ENCODE data around the gene CLSTN3. TPM values are rescaled to one million over a fixed set of nuclear protein-coding genes. Genes with fewer than 3 reads are reported as not detected.
A peak's percentile ranks its signal among the peaks of the same experiment; 100 is the strongest.

CLSTN3 gene
- total and polyA plus RNA-seq, 2 of the 13 experiments (the other 11 are each of a cell fraction or from before 2014, with no cell fraction given) = 26.2 to 94.1 TPM

DNA sequence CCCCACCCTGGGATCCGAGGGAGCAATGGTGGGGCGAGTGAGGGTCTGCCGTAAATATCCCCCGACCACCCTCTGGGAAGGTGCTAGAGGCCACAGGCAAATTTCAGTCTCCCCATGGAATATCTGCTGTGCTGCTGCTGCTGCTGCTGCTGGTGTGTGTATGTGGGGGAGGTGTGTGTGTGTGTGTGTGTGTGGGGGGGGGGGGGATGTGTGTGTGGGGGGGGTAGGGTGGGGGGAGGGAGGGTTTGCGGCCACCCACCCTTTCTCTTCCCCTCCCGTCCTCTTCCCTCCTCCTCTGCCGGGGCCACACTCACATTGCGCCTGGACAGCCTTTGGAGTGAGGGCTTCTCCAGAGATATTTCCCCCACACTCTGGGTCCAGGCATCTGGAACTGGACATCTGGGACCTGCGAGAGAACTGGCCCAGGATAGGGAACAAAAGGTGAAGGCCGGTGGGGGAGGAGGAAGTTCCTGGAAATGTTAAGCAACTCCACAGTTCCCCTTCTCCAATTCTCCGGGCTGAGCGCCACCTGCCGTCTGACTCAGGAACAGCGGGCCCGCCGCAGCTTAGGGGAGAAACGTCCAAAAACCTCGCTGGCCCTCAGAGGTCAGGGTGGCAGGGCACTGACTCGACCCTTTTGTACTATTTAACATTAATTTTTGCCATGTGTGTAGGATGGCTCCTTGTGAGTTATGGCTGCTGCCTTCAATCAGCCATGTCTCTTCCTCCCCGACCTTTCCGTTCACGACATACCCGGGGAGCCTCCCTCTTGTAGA, 21.2 kb upstream of the CLSTN3 start, which contains the start of gene C1RL (continued):
- TF ChIP-seq RARG (CRISPR knock-in tag; IDR thresholded peaks at IDR 0.05; ENCODE audit: low read depth) (no peak), RXRB (CRISPR knock-in tag; IDR thresholded peaks at IDR 0.05; ENCODE audit: borderline replicate concordance) (peak; percentile 89), ATF7 (IDR thresholded peaks at IDR 0.05) (no peak), ATF7 (CRISPR knock-in tag; IDR thresholded peaks at IDR 0.05) (no peak; the same call in 1 of the 2 replicates), ZNF564 (CRISPR knock-in tag; IDR thresholded peaks at IDR 0.05) (no peak; the same call in 1 of the 2 replicates), POLR2A (IDR thresholded peaks at IDR 0.05; ENCODE audit: insufficient read depth in 1 of 2, low read depth in 2 of 2, low read length in 2 of 2) (peak in 1 of 2 experiments; percentile 58; a peak in 2 of 4 replicates), CCDC6 (CRISPR knock-in tag; IDR thresholded peaks at IDR 0.05) (0 out of 2 replicates have a peak, but pooled peaks have one; percentile 54), ZNF207 (IDR thresholded peaks at IDR 0.05; ENCODE audit: borderline replicate concordance) (no peak), TCF7L2 (IDR thresholded peaks at IDR 0.05; ENCODE audit: low read depth, low read length) (no peak), ZNF530 (CRISPR knock-in tag; IDR thresholded peaks at IDR 0.05; ENCODE audit: low read depth) (no peak), HNRNPLL (IDR thresholded peaks at IDR 0.05; ENCODE audit: low read depth, low read length, poor library complexity, severe bottlenecking) (no peak), SMAD3 (CRISPR knock-in tag; IDR thresholded peaks at IDR 0.05) (0 out of 2 replicates have a peak, but pooled peaks have one; percentile 54), RFX1 (IDR thresholded peaks at IDR 0.05) (no peak), ELF4 (CRISPR knock-in tag; IDR thresholded peaks at IDR 0.05; ENCODE audit: borderline replicate concordance) (no peak), ZNF607 (CRISPR knock-in tag; IDR thresholded peaks at IDR 0.05; ENCODE audit: borderline replicate concordance) (no peak; the same call in 1 of the 2 replicates), ZNF282 (IDR thresholded peaks at IDR 0.05; ENCODE audit: partially characterized antibody) (no peak), MED1 (CRISPR knock-in tag; IDR thresholded peaks at IDR 0.05) (peak; percentile 85), FOXO1 (CRISPR knock-in tag; IDR thresholded peaks at IDR 0.05) (no peak; the same call in 1 of the 2 replicates), ZKSCAN5 (CRISPR knock-in tag; IDR thresholded peaks at IDR 0.05) (no peak)
- TF ChIP-seq, protein P1, sequence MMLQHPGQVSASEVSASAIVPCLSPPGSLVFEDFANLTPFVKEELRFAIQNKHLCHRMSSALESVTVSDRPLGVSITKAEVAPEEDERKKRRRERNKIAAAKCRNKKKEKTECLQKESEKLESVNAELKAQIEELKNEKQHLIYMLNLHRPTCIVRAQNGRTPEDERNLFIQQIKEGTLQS (CRISPR knock-in tag; IDR thresholded peaks at IDR 0.05) = no peak
- TF ChIP-seq, protein P2, sequence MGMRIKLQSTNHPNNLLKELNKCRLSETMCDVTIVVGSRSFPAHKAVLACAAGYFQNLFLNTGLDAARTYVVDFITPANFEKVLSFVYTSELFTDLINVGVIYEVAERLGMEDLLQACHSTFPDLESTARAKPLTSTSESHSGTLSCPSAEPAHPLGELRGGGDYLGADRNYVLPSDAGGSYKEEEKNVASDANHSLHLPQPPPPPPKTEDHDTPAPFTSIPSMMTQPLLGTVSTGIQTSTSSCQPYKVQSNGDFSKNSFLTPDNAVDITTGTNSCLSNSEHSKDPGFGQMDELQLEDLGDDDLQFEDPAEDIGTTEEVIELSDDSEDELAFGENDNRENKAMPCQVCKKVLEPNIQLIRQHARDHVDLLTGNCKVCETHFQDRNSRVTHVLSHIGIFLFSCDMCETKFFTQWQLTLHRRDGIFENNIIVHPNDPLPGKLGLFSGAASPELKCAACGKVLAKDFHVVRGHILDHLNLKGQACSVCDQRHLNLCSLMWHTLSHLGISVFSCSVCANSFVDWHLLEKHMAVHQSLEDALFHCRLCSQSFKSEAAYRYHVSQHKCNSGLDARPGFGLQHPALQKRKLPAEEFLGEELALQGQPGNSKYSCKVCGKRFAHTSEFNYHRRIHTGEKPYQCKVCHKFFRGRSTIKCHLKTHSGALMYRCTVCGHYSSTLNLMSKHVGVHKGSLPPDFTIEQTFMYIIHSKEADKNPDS (CRISPR knock-in tag; IDR thresholded peaks at IDR 0.05) = no peak
- TF ChIP-seq, protein P3, sequence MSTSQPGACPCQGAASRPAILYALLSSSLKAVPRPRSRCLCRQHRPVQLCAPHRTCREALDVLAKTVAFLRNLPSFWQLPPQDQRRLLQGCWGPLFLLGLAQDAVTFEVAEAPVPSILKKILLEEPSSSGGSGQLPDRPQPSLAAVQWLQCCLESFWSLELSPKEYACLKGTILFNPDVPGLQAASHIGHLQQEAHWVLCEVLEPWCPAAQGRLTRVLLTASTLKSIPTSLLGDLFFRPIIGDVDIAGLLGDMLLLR (CRISPR knock-in tag; IDR thresholded peaks at IDR 0.05) = no peak
- TF ChIP-seq, protein P4, sequence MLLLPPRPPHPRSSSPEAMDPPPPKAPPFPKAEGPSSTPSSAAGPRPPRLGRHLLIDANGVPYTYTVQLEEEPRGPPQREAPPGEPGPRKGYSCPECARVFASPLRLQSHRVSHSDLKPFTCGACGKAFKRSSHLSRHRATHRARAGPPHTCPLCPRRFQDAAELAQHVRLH (CRISPR knock-in tag; IDR thresholded peaks at IDR 0.05; ENCODE audit: borderline replicate concordance, low read depth) = no peak; the same call in 1 of the 2 replicates
- TF ChIP-seq, protein P5, sequence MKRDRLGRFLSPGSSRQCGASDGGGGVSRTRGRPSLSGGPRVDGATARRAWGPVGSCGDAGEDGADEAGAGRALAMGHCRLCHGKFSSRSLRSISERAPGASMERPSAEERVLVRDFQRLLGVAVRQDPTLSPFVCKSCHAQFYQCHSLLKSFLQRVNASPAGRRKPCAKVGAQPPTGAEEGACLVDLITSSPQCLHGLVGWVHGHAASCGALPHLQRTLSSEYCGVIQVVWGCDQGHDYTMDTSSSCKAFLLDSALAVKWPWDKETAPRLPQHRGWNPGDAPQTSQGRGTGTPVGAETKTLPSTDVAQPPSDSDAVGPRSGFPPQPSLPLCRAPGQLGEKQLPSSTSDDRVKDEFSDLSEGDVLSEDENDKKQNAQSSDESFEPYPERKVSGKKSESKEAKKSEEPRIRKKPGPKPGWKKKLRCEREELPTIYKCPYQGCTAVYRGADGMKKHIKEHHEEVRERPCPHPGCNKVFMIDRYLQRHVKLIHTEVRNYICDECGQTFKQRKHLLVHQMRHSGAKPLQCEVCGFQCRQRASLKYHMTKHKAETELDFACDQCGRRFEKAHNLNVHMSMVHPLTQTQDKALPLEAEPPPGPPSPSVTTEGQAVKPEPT (CRISPR knock-in tag; IDR thresholded peaks at IDR 0.05; ENCODE audit: low read depth) = no peak
- TF ChIP-seq, protein P6, sequence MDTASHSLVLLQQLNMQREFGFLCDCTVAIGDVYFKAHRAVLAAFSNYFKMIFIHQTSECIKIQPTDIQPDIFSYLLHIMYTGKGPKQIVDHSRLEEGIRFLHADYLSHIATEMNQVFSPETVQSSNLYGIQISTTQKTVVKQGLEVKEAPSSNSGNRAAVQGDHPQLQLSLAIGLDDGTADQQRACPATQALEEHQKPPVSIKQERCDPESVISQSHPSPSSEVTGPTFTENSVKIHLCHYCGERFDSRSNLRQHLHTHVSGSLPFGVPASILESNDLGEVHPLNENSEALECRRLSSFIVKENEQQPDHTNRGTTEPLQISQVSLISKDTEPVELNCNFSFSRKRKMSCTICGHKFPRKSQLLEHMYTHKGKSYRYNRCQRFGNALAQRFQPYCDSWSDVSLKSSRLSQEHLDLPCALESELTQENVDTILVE (CRISPR knock-in tag; IDR thresholded peaks at IDR 0.05) = no peak

All from HepG2 (cell line).